Neural progenitor cell (in vitro differentiated cells): ENCODE results near the gene CLEC17A. TPM values are rescaled to one million over a fixed set of nuclear protein-coding genes. Genes with fewer than 3 reads are reported as not detected.

Experiments used
- DNase-seq: peaks from one replicate; pipeline ENCODE4 v3.0.0-alpha.2; 2016; ENCODE audit warnings: low spot score
- H2AFZ ChIP-seq: fragments of 200-600 bp; sonication (generic); replicated peaks from 2 replicates; pipeline ENCODE4 v1.6.1; 2016; ENCODE audit warnings: antibody characterized with exemption
- H3F3A ChIP-seq: fragments of 200-600 bp; sonication (generic); 2 replicates; pipeline ENCODE4 v1.6.1; 2016; ENCODE audit warnings: antibody characterized with exemption, low read depth
- H3K27ac ChIP-seq: fragments of 200-600 bp; sonication (generic); 2 replicates; pipeline ENCODE4 v1.5.1; 2016; ENCODE audit warnings: mild to moderate bottlenecking
- H3K27me3 ChIP-seq: fragments of 200-600 bp; sonication (generic); 2 replicates; pipeline ENCODE4 v1.6.1; 2016; ENCODE audit warnings: mild to moderate bottlenecking, moderate library complexity
- H3K36me3 ChIP-seq: fragments of 200-600 bp; sonication (generic); 2 replicates; pipeline ENCODE4 v1.5.1; 2016
- H3K4me1 ChIP-seq: fragments of 200-600 bp; sonication (generic); 2 replicates; pipeline ENCODE4 v1.6.1; 2016; ENCODE audit warnings: mixed run types
- H3K4me2 ChIP-seq: fragments of 200-600 bp; sonication (generic); 2 replicates; pipeline ENCODE4 v1.6.1; 2016
- H3K4me3 ChIP-seq: fragments of 200-600 bp; sonication (generic); 2 replicates; pipeline ENCODE4 v1.5.1; 2016
- H3K79me2 ChIP-seq: fragments of 200-600 bp; sonication (generic); 2 replicates; pipeline ENCODE4 v1.6.1; 2016; ENCODE audit warnings: low read depth
- H3K9ac ChIP-seq: fragments of 200-600 bp; sonication (generic); 2 replicates; pipeline ENCODE4 v1.6.1; 2016
- H3K9me3 ChIP-seq: fragments of 200-600 bp; sonication (generic); 2 replicates; pipeline ENCODE4 v1.5.1; 2016; ENCODE audit warnings: low read depth
- H4K20me1 ChIP-seq: fragments of 200-600 bp; sonication (generic); 2 replicates; pipeline ENCODE4 v1.6.1; 2016; ENCODE audit warnings: low read depth
- H3K27ac Mint-ChIP-seq: 3 replicates; pipeline ENCODE4 v1.8.0; 2021; ENCODE audit warnings: mixed read lengths
- H3K27me3 Mint-ChIP-seq: 2 replicates; pipeline ENCODE4 v1.8.0; 2022; ENCODE audit warnings: low read depth, mild to moderate bottlenecking, inconsistent platforms, moderate library complexity, mixed read lengths; ENCODE audit not compliant: insufficient read depth
- H3K36me3 Mint-ChIP-seq: 3 replicates; pipeline ENCODE4 v1.8.0; 2021; ENCODE audit warnings: mixed read lengths
- H3K4me1 Mint-ChIP-seq: 3 replicates; pipeline ENCODE4 v1.8.0; 2021; ENCODE audit warnings: mixed read lengths
- H3K4me3 Mint-ChIP-seq: 3 replicates; pipeline ENCODE4 v1.8.0; 2021; ENCODE audit warnings: mild to moderate bottlenecking, moderate library complexity, mixed read lengths
- H3K9me3 Mint-ChIP-seq: 3 replicates; pipeline ENCODE4 v1.8.0; 2020; ENCODE audit warnings: mixed read lengths
- EZH2 ChIP-seq: fragments of 200-600 bp; sonication (generic); IDR thresholded peaks from 2 replicates; pipeline ENCODE4 v1.6.1; 2017; ENCODE audit warnings: antibody characterized with exemption, mild to moderate bottlenecking, moderate library complexity
- EZH2phosphoT487 ChIP-seq: fragments of 200-600 bp; sonication (generic); IDR thresholded peaks from 2 replicates; pipeline ENCODE4 v1.6.1; 2017; ENCODE audit warnings: antibody characterized with exemption
- small RNA-seq: library from RNA; depleted of rRNA; stranded (forward); fragments of <200 nt; gene quantifications from one replicate; pipeline ENCODE3, GENCODE V24; 2015
- total RNA-seq: library from RNA; depleted of rRNA; stranded (reverse); fragments of >200 nt; gene quantifications from 2 replicates; pipeline ENCODE4 v1.2.3, GENCODE V29; 2015; ENCODE audit warnings: low replicate concordance
- TF ChIP-seq, protein P1 (sequence below): fragments of 200-600 bp; sonication (generic); IDR thresholded peaks from 2 replicates; pipeline ENCODE4 v1.5.1; 2017; ENCODE audit warnings: antibody characterized with exemption, mild to moderate bottlenecking

The CLEC17A gene
- total RNA-seq, 1 donor from 2014 or later, result not detected

DNA sequence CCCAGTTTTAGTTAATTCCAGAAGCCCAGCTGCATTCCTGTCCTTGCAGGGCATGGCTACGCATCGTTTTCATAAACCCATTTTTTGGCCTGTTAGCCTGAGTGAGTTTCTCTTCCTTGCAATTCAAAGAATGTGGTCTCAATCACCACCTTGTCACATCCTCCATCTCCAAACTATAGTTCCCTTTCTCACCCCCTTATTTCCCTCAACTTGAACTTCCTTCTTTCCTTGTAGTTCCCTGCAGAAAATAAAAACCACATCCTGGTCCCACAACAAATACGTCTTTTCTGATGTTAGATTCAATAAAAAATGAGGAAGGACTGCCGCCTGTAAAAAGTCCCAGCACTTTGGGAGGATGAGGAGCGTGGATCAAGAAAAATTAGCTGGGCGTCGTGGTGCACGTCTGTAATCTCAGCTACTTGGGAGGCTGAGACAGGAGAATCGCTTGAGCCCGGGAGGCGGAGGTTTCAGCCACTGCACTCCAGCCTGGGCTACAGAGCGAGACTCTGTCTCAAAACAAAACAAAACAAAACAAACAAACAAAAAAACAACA lies 78.6 kb downstream of the CLEC17A start:
- Mint-ChIP-seq H3K27me3 (peaks cover 9% of the 10 kb centered on the region), H3K4me3 (no peak overlapping the region), H3K36me3 (no peaks in the 10 kb centered on the region), H3K27ac (no peak overlapping the region), H3K4me1 (no peaks in the 10 kb centered on the region), H3K9me3 (no peaks in the 10 kb centered on the region)
- TF ChIP-seq EZH2 (no peak), EZH2phosphoT487 (no peak)
- TF ChIP-seq, protein P1, sequence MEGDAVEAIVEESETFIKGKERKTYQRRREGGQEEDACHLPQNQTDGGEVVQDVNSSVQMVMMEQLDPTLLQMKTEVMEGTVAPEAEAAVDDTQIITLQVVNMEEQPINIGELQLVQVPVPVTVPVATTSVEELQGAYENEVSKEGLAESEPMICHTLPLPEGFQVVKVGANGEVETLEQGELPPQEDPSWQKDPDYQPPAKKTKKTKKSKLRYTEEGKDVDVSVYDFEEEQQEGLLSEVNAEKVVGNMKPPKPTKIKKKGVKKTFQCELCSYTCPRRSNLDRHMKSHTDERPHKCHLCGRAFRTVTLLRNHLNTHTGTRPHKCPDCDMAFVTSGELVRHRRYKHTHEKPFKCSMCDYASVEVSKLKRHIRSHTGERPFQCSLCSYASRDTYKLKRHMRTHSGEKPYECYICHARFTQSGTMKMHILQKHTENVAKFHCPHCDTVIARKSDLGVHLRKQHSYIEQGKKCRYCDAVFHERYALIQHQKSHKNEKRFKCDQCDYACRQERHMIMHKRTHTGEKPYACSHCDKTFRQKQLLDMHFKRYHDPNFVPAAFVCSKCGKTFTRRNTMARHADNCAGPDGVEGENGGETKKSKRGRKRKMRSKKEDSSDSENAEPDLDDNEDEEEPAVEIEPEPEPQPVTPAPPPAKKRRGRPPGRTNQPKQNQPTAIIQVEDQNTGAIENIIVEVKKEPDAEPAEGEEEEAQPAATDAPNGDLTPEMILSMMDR, result no peak
- no peak for DNase-seq
- no peaks in the 10 kb centered on the region for H3K9me3 ChIP-seq
- H2AFZ ChIP-seq, result no peak overlapping the region
- no peaks in the 10 kb centered on the region for H3K36me3 ChIP-seq
- no peak overlapping the region for H3K9ac ChIP-seq
- no peaks in the 10 kb centered on the region for H3K4me1 ChIP-seq
- H3K79me2 ChIP-seq, result no peaks in the 10 kb centered on the region
- H4K20me1 ChIP-seq, result no peaks in the 10 kb centered on the region
- H3K4me2 ChIP-seq, result no peak overlapping the region
- H3K4me3 ChIP-seq, result no peak overlapping the region
- no peaks in the 10 kb centered on the region for H3F3A ChIP-seq
- no peak overlapping the region for H3K27ac ChIP-seq
- H3K27me3 ChIP-seq, result no peaks in the 10 kb centered on the region

Small RNA genes lying within 50 kb of the gene (small RNA-seq; reads per million reads assigned to genes)
- gene AC022149.2 (not detected), gene RN7SL842P (not detected)

Other genes starting within 250 kb of the CLEC17A start
- 1.1 and 1.5 TPM in 2 replicates for gene ADGRE5, start 201.6 kb upstream of the CLEC17A start, total RNA-seq
- gene DDX39A, start 163.7 kb upstream of the CLEC17A start, total RNA-seq, result 38.6 and 92.0 TPM in 2 replicates
- gene PKN1, start 149.8 kb upstream of the CLEC17A start, total RNA-seq, result 29.0 and 98.6 TPM in 2 replicates
- not detected in 2 replicates for gene PTGER1, start 107.7 kb upstream of the CLEC17A start, total RNA-seq
- gene GIPC1, start 87.0 kb upstream of the CLEC17A start, total RNA-seq, result 23.6 and 83.6 TPM in 2 replicates
- 61.4 and 61.9 TPM in 2 replicates for gene DNAJB1, start 64.7 kb upstream of the CLEC17A start, total RNA-seq
- 41.9 and 96.4 TPM in 2 replicates for gene TECR, start 53.5 kb upstream of the CLEC17A start, total RNA-seq
- gene NDUFB7, start 11.0 kb upstream of the CLEC17A start, total RNA-seq, result 38.0 and 177 TPM in 2 replicates
- gene ADGRE3, start 91.8 kb downstream of the CLEC17A start, total RNA-seq, result not detected in 2 replicates
- gene ZNF333, start 107.0 kb downstream of the CLEC17A start, total RNA-seq, result 20.4 and 34.0 TPM in 2 replicates
- gene ADGRE2, start 195.5 kb downstream of the CLEC17A start, total RNA-seq, result 0.28 and 0.34 TPM in 2 replicates